Heart left ventricle (tissue), 16 donors: ENCODE data around the gene EPHB6. TPM values are rescaled to one million over a fixed set of nuclear protein-coding genes. Genes with fewer than 3 reads are reported as not detected.
A peak's percentile ranks its signal among the peaks of the same experiment; 100 is the strongest.

Experiments used
- ATAC-seq, 4 donors: fragments of 200-7000 bp; cut with Tn5 transposase; one replicate each; pipeline ENCODE4 v1.9.1; 2020 to 2022; ENCODE audit warnings: moderate library complexity in 4 of 4, mild to moderate bottlenecking in 3 of 4, moderate number of reproducible peaks in 1 of 4
- DNase-seq, 5 donors: peaks; one replicate each; pipeline ENCODE4 v3.0.0-alpha.2; 2020
- H3K27ac ChIP-seq, 12 donors: fragments of 200-600 bp; sonication (generic) in 4 of 12; one replicate each; pipeline versions ENCODE4 v1.5.0 to v1.8.0; 2016 to 2022; ENCODE audit warnings: mild to moderate bottlenecking in 2 of 12
- H3K27me3 ChIP-seq, 9 donors: fragments of 200-600 bp; sonication (generic) in 2 of 9; one replicate each; pipeline versions ENCODE4 v1.5.1 to v1.8.0; 2016 to 2022; ENCODE audit warnings: mild to moderate bottlenecking in 3 of 9
- H3K36me3 ChIP-seq, 9 donors: fragments of 200-600 bp; sonication (generic) in 2 of 9; one replicate each; pipeline versions ENCODE4 v1.5.0 to v1.8.0; 2018 to 2022; ENCODE audit warnings: mild to moderate bottlenecking in 2 of 9
- H3K4me1 ChIP-seq, 12 donors: fragments of 200-600 bp; sonication (generic) in 4 of 12; one replicate each; pipeline versions ENCODE4 v1.5.0 to v1.8.0; 2016 to 2022; ENCODE audit warnings: mild to moderate bottlenecking in 3 of 12
- H3K4me3 ChIP-seq, 12 donors: fragments of 200-600 bp; sonication (generic) in 4 of 12; one replicate each; pipeline versions ENCODE4 v1.5.0 to v1.8.0; 2017 to 2022; ENCODE audit warnings: mild to moderate bottlenecking in 9 of 12, moderate library complexity in 4 of 12
- H3K9me3 ChIP-seq, 12 donors: fragments of 200-600 bp; sonication (generic) in 4 of 12; one replicate each; pipeline versions ENCODE4 v1.5.0 to v1.8.0; 2016 to 2022; ENCODE audit warnings: mild to moderate bottlenecking in 1 of 12
- POLR2A ChIP-seq, 2 donors: fragments of 450-650 bp; IDR thresholded peaks; one replicate each; pipeline ENCODE4 v1.6.1; 2017; ENCODE audit warnings: antibody characterized with exemption in 2 of 2, mild to moderate bottlenecking in 2 of 2, moderate library complexity in 2 of 2
- whole genome bisulfite sequencing, 4 donors: extraction: QIAGEN DNeasy Blood & Tissue Kit in 2 of 4; methylation state at CpG; one replicate each; pipeline versions ENCODE4 v1.1.5 to v1.1.7; 2013 to 2018; 5-methylcytosine and 5-hydroxymethylcytosine counted together
- intact Hi-C, 10 donors: fragments of 100-400 bp; cut with DNase I; formaldehyde crosslinking; loops; one replicate each; pipeline versions ENCODE4 v1.11.1 to v1.14.2; 2022
- long read RNA-seq, 3 donors: library from polyadenylated mRNA; unstranded; transcript quantifications; one replicate each; pipeline ENCODE4 v2.0.0, GENCODE V29; 2020 to 2021
- polyA plus RNA-seq, 2 donors: library from polyadenylated mRNA; stranded (reverse); fragments of 200-250 nt; gene quantifications; one replicate each; pipeline ENCODE4 v1.2.3, GENCODE V29; 2013
- total RNA-seq, 9 donors: library from RNA; depleted of rRNA in 2 of 9; stranded (reverse); fragments of >200 nt in 2 of 9; fragmentation: NEBNext Ultra II Directional in 3 of 9; extraction: Animal tissue kit (Norgen Biotek cat#: 25700) in 3 of 9; gene quantifications; one replicate each; pipeline versions ENCODE4 v1.1.0 to v1.2.4, GENCODE V29; 2016 to 2023
- TF ChIP-seq, protein P1 (sequence below), 12 donors: fragments of 200-600 bp; sonication (generic) in 4 of 12; IDR thresholded peaks; one replicate each; pipeline versions ENCODE4 v1.5.0 to v1.8.0; 2018 to 2022; ENCODE audit warnings: antibody characterized with exemption in 12 of 12, mild to moderate bottlenecking in 5 of 12
- donor health status: ischemic (EF 13 %, LVEDD 7.1; RV severe dilation, severe dysfunction).
- donor health status: healthy with polysubstance abuse.
- donor health status: DM: no; HTN: yes; CAD: no.
- donor health status: DM: no; HTN: no; CAD: no.
- donor health status: ischemic (EF 25% LVEDD 6.9; RV normal size, moderate dysfunction).
- donor health status: ischemic (EF 25% LVEDD 5.7; RV mildly dilated, moderate dysfunction).
- donor health status: healthy.
- donor health status: DM: yes; HTN: yes; CAD: no.
- donor health status: ischemic (EF 35%, LVEDD 5.7; RV mildly dilated, moderate dysfunction).
- donor health status: nonischemic (EF 11% LVEDD 7.7; RV severe dilation, severe dysfunction).
- donor health status: DM: yes; HTN: yes; CAD: no.
- donor health status: PGD.
- donor health status: ischemic (EF 29% LVEDD 5.4; RV normal size, mild dysfunction).
- donor health status: nonischemic (EF 23%, LVEDD 6.1; RV moderate dilation, normal function).

EPHB6 gene, protein sequence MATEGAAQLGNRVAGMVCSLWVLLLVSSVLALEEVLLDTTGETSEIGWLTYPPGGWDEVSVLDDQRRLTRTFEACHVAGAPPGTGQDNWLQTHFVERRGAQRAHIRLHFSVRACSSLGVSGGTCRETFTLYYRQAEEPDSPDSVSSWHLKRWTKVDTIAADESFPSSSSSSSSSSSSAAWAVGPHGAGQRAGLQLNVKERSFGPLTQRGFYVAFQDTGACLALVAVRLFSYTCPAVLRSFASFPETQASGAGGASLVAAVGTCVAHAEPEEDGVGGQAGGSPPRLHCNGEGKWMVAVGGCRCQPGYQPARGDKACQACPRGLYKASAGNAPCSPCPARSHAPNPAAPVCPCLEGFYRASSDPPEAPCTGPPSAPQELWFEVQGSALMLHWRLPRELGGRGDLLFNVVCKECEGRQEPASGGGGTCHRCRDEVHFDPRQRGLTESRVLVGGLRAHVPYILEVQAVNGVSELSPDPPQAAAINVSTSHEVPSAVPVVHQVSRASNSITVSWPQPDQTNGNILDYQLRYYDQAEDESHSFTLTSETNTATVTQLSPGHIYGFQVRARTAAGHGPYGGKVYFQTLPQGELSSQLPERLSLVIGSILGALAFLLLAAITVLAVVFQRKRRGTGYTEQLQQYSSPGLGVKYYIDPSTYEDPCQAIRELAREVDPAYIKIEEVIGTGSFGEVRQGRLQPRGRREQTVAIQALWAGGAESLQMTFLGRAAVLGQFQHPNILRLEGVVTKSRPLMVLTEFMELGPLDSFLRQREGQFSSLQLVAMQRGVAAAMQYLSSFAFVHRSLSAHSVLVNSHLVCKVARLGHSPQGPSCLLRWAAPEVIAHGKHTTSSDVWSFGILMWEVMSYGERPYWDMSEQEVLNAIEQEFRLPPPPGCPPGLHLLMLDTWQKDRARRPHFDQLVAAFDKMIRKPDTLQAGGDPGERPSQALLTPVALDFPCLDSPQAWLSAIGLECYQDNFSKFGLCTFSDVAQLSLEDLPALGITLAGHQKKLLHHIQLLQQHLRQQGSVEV
- total RNA-seq: 10 to 100 TPM in 1 of 9 donors, 1 to 10 TPM in 8; 1.5 to 20.3 (median 3.3) TPM
- polyA plus RNA-seq: 1 to 10 TPM; 1.6 to 4.2 TPM
- long read RNA-seq, donor 1, partial matches to known transcripts: 6 of 8 reads
- long read RNA-seq, donor 1, other reads (novel, unspliced or antisense): 2 of 8 reads
- long read RNA-seq, donor 2, partial matches to known transcripts: 6 of 16 reads
- long read RNA-seq, donor 2, other reads (novel, unspliced or antisense): 9 of 16 reads
- long read RNA-seq, donor 3, partial matches to known transcripts: 3 of 5 reads
- long read RNA-seq, donor 3, other reads (novel, unspliced or antisense): 2 of 5 reads

DNA sequence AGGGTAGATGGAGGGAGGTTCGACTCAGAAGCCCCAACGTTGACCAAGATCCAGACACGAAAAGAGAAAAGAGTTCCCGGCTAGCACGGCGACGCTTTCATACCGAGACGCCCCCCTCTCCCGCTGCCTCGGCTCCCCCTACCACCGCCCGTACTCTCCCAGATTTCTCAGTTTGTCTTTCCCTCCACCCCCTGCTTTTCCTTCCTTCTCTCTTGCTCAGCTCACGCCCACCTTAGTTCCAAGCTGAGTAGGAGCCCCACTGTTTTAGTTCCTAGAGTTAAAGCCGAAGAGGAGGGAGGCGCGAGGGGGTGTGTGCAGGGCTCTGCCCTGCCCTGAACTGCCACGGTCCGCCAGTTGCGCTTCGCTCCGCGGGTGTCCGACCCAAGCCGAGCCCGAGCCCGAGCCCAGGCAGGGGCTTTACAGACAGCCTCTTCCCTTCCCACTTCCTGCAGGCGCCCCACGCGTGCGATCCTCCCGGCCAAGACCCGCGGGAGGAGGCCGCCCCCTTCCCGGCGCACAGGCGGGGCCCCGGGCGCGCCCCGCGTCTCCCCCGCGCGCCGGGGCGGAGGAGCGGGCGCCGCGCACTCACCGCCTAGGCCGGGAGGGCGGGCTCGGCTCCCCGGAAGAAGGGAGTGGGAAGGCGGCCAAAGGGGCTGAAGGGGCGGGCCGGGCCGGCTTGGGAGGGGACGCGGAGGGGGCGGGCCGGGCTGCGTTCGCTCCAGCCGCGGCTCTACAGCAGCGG, at the start of gene EPHB6:
TSS of gene EPHB6 (plus strand) at position 705 of the 742 bp plus-strand sequence. CDS start 8,152 bp downstream, outside the sequence.
- no peak for TF ChIP-seq POLR2A (IDR thresholded peaks at IDR 0.05)
- TF ChIP-seq, protein P1, sequence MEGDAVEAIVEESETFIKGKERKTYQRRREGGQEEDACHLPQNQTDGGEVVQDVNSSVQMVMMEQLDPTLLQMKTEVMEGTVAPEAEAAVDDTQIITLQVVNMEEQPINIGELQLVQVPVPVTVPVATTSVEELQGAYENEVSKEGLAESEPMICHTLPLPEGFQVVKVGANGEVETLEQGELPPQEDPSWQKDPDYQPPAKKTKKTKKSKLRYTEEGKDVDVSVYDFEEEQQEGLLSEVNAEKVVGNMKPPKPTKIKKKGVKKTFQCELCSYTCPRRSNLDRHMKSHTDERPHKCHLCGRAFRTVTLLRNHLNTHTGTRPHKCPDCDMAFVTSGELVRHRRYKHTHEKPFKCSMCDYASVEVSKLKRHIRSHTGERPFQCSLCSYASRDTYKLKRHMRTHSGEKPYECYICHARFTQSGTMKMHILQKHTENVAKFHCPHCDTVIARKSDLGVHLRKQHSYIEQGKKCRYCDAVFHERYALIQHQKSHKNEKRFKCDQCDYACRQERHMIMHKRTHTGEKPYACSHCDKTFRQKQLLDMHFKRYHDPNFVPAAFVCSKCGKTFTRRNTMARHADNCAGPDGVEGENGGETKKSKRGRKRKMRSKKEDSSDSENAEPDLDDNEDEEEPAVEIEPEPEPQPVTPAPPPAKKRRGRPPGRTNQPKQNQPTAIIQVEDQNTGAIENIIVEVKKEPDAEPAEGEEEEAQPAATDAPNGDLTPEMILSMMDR (IDR thresholded peaks at IDR 0.05): no peak
- ATAC-seq (peak; percentile 57 to 89 (median 78)), DNase-seq (peak; percentile 81 to 89 (median 86))
- Histone ChIP-seq H3K36me3 (no peaks in the 10 kb centered on the region), H3K9me3 (no peaks in the 10 kb centered on the region), H3K27ac (peak within 1 kb of the TSS in 11 of 12 donors; percentile 12 to 69 (median 43)), H3K27me3 (peaks cover 0 to 12% (median 0%) of the 10 kb centered on the region in 9 donors), H3K4me3 (peak within 1 kb of the TSS; percentile 39 to 86 (median 68)), H3K4me1 (peaks cover 0 to 28% (median 9%) of the 10 kb centered on the region in 12 donors)
- intact Hi-C loops: loop anchor here (1.0 to 10.0 kb wide), 10 partner anchors 12 to 363 kb away; no protein-coding TSS in a partner anchor
- WGBS, 4 donors: 0 to 1% (median 1%) methylated on average over 20 to 70 of the region's 70 CpGs

DNA sequence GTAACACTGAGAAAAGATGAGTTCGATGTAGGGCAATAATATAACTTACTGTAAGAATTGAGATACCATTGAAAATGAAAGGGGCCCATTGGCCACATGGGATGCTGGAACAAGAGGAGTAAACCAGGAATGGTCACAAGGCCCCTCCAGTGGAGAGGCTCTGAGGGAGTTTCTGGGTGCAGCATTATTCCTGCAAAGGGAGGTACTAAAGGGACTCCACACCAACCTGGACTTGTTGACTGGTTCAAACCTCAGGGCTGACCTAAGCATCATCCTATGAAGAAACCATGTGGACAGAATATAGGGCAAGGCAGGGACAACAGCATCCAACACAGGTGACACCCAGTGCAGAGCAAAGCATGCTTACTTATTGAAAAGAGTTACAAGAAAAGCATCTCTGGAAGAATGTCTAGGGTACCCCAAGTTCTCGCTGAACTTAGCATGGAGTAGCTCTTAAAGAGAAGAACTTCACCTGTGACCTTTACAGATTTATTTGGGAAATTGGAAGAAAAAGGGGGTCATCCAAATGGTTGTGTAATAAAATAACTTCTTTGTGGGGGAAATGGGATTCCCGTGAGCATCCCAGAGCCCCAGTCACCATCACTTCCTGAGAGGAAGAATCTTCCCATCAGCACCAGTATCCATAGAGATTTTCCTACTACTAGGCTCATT, 49.4 kb upstream of the EPHB6 start:
- WGBS, 4 donors: 75 to 86% (median 76%) methylated on average over 3 of the region's 3 CpGs
- TF ChIP-seq, protein P1 (IDR thresholded peaks at IDR 0.05): no peak
- no peak for TF ChIP-seq POLR2A (IDR thresholded peaks at IDR 0.05)
- Histone ChIP-seq H3K27me3 (peaks cover 0 to 43% (median 11%) of the 10 kb centered on the region in 9 donors), H3K4me1 (peaks cover 0 to 16% (median 0%) of the 10 kb centered on the region in 12 donors), H3K36me3 (no peaks in the 10 kb centered on the region), H3K27ac (peak overlapping the region in 1 of 12 donors; percentile 89), H3K9me3 (no peaks in the 10 kb centered on the region), H3K4me3 (no peak overlapping the region)
- ATAC-seq (no peak), DNase-seq (no peak)
- intact Hi-C loops: no loop called here

DNA sequence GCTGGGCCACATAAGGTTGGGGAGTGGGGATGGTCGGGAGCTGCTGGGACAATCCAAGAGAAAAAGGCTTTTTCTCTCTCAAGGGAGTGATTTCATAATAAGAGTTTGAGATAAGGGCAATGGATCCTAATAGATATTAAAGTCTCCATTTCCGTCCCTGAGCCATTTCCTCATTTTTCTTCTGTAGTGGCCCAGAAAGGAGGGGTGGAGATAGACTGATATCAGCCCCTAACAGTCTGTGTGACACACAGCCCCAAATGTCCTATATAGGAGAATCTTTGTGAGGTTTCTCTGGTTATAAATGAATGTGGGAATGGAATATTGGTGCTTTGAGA, 48.9 kb upstream of the EPHB6 start:
- TF ChIP-seq, protein P1 (IDR thresholded peaks at IDR 0.05): no peak
- no peak for TF ChIP-seq POLR2A (IDR thresholded peaks at IDR 0.05)
- peaks cover 0 to 44% (median 11%) of the 10 kb centered on the region in 9 donors for H3K27me3 ChIP-seq
- peaks cover 0 to 16% (median 0%) of the 10 kb centered on the region in 12 donors for H3K4me1 ChIP-seq
- intact Hi-C loops: no loop called here
- no peak overlapping the region for H3K4me3 ChIP-seq
- H3K9me3 ChIP-seq: no peaks in the 10 kb centered on the region
- H3K27ac ChIP-seq: peak overlapping the region in 1 of 12 donors; percentile 89
- WGBS, 4 donors: 33 to 39% (median 36%) methylated on average over 2 of the region's 2 CpGs
- DNase-seq (no peak), ATAC-seq (no peak)
- no peaks in the 10 kb centered on the region for H3K36me3 ChIP-seq
